GM12872 (cell line): Measurements from ENCODE around the gene PTGFRN.

Source experiments
- TF ChIP-seq, protein P1 (sequence below): IDR thresholded peaks from 3 replicates; pipeline ENCODE4 v1.5.1; 2011; ENCODE audit warnings: low read depth, mild to moderate bottlenecking, low read length, moderate library complexity; ENCODE audit not compliant: insufficient read depth

The PTGFRN gene

DNA sequence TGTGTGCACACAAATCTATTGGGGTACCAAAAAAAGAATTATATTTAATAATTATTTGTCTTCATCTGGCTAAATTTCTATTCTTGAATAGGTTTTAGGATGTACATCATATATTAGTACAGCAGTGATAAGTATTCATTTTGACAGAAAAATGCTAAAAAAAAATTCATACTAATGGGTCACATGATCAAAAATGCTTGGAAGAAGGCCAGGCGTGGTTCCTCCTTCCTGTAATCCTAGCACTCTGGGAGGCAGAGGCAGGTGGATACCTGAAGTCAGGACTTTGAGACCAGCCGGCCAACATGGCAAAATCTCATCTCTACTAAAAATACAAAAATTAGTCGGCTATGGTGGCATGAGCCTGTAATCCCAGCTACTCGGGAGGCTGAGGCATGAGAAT lies 26.9 kb upstream of the PTGFRN start:
- TF ChIP-seq, protein P1, sequence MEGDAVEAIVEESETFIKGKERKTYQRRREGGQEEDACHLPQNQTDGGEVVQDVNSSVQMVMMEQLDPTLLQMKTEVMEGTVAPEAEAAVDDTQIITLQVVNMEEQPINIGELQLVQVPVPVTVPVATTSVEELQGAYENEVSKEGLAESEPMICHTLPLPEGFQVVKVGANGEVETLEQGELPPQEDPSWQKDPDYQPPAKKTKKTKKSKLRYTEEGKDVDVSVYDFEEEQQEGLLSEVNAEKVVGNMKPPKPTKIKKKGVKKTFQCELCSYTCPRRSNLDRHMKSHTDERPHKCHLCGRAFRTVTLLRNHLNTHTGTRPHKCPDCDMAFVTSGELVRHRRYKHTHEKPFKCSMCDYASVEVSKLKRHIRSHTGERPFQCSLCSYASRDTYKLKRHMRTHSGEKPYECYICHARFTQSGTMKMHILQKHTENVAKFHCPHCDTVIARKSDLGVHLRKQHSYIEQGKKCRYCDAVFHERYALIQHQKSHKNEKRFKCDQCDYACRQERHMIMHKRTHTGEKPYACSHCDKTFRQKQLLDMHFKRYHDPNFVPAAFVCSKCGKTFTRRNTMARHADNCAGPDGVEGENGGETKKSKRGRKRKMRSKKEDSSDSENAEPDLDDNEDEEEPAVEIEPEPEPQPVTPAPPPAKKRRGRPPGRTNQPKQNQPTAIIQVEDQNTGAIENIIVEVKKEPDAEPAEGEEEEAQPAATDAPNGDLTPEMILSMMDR = no peak

DNA sequence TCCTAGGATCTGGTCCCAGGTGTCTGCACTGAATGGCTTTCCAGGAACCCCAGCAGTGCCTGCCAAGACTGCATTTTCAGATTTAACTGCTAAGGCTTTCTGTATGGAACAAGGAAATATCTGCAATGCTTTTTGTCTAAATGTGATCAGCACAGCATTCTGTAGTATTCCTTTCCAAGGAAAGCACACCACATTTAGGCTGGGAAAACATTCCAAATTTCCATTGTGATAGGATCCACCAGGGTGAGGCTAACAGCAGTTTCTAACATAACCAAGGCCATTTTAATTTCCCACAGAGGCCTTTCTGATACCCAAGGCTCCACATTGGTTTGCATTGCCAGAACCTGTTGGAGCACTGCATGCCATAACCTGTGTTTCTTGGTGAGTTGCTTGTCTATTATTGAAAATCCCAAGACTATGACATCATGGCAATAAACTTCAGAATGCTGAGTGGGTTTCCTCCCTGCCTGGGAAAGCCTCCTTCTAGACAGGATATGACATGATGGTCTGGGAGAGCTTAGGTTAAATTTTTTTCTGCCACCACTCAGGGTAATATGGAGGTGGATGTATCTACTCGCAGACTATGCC lies 23.3 kb upstream of the PTGFRN start:
- TF ChIP-seq, protein P1 = no peak

DNA sequence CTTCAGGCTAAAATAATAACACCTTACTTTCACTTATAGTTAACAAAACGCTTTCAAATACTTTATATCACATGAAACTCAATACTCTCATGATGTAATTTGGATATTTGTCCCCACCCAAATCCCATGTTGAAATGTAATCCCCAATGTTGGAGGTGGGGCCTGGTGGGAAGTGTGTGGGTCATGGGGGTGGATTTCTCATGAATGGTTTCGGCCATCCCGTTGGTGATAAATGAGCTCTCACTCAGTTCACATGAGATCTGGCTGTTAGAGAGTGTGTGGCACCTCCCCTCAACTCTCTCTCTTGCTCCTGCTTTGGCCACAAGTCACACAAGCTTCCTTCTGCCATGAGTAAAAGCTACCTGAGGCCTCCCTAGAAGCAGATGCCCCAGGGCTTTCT lies 22.5 kb upstream of the PTGFRN start:
- TF ChIP-seq, protein P1 = no peak

DNA sequence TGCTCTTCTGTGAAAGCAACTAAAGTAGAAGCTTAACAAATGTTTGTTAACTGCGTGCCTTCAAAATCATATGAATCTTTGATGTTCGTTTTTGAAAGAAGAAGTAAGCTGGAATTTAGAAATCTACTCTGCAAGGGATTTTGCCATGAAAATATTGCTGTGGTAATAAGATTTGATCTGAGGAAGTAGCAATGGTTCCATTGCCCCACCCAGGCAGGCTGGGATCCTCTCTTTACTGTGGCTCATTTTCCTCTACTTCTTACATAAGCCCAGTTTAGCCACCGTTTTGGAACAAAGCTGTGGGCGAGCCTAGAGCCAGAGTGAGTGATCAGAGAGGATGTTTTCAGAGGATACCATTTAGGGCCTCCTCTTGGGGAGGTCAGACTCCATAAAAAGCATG lies 20.3 kb upstream of the PTGFRN start:
- TF ChIP-seq, protein P1 = no peak

DNA sequence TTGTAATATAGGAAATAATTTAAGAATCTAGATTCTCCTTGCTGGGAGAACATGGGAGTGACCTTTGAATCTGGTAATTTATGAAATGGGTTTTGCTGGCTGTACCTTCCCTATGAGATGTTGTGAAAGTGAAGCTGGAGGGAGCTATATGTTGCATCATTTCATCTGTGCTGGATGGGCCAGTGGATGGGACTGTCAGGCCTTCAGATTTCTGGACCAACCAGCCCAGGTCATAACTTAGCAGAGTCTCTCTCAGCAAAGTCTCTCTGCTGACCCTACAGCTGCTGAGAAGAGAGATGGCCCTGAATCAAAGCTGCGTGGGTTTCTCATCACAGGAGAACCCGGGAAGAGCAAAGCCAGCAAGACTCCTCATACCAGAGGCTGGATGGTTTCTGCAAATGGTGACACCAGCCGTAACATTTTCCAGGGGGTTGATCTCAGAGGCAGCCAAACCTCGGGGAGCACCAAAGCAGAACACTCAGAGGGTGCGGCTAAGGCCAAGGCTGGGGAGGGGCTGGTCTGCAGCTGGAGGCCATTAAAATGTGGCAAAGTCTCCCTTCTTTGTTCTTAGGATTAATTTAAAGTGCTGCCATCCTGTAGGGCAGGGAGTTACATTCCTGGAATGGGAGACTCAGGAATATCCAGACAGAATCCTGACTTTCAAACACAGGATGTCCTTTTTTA lies 18.2 kb upstream of the PTGFRN start:
- TF ChIP-seq, protein P1 = no peak

DNA sequence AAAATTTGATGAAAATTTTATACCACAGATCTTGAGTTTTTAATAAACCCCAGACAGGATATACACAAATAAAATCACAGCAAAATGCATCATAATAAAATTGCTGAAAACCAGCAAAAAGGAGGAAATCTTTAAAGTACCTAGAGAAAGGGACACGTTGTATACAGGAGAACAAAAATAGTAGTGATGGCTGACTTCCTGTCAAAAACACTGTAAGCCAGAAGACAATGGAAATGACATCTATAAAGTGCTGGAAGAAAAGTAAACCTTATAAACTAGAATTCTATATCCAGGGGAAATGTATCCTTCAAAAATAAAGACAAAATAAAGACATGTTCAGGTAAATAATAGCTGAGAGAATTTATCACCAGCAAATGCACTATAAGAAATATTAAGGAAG lies 14.6 kb upstream of the PTGFRN start:
- TF ChIP-seq, protein P1 = no peak

DNA sequence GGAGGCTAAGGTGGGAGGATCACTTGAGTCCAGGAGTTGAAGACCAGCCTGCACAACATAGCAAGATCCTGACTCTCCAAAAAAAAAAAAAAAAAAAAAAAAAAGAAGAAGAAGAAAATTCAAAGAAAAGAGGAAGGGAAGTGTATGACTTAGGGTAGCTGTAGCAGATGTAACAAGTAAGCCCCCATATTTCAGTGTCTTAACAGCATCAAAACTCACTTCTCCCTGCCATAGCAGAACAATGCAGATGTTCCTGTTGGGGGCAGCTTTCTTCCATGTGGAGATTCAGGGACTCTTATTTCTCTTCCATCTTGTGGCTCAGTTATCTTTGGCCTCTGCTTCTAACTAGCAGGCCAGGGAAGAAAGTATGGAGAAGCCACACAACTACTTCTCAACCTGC lies 10.2 kb upstream of the PTGFRN start:
- TF ChIP-seq, protein P1 = no peak
